HG03342 (cell line): Measurements from ENCODE around the gene NCKAP5.

ENCODE experiments used
- ATAC-seq: cut with Tn5 transposase; IDR thresholded peaks from one replicate; pipeline ENCODE4 v1.9.1; 2021; ENCODE audit warnings: mild to moderate bottlenecking, moderate library complexity; ENCODE audit not compliant: unreplicated experiment

NCKAP5 gene

GRCh38 chr2:133432778-133433177, 135.5 kb downstream of the NCKAP5 start:
- ATAC-seq, result no peak

GRCh38 chr2:133431289-133431688, 137.0 kb downstream of the NCKAP5 start:
- ATAC-seq, result no peak

- no peak for ATAC-seq
Measured at GRCh38 chr2:133426791-133427190, 141.5 kb downstream of the NCKAP5 start.

- ATAC-seq, result no peak
Measured at GRCh38 chr2:133425612-133426011, 142.7 kb downstream of the NCKAP5 start.

GRCh38 chr2:133424876-133425275, 143.4 kb downstream of the NCKAP5 start:
- no peak for ATAC-seq

GRCh38 chr2:133422931-133423351, 145.3 kb downstream of the NCKAP5 start:
- no peak for ATAC-seq

GRCh38 chr2:133421516-133422324, 146.5 kb downstream of the NCKAP5 start:
- peak; percentile 94 for ATAC-seq

GRCh38 chr2:133420788-133421187, 147.5 kb downstream of the NCKAP5 start:
- no peak for ATAC-seq

- no peak for ATAC-seq
Measured at GRCh38 chr2:133418671-133419070, 149.6 kb downstream of the NCKAP5 start.

GRCh38 chr2:133418021-133418420, 150.2 kb downstream of the NCKAP5 start:
- no peak for ATAC-seq

GRCh38 chr2:133417415-133417814, 150.8 kb downstream of the NCKAP5 start:
- no peak for ATAC-seq

GRCh38 chr2:133416736-133417135, 151.5 kb downstream of the NCKAP5 start:
- ATAC-seq, result no peak

- no peak for ATAC-seq
Measured at GRCh38 chr2:133416146-133416545, 152.1 kb downstream of the NCKAP5 start.

- ATAC-seq, result no peak
Measured at GRCh38 chr2:133415210-133415876, 152.9 kb downstream of the NCKAP5 start.

- ATAC-seq, result no peak
Measured at GRCh38 chr2:133414486-133415209, 153.6 kb downstream of the NCKAP5 start.

- ATAC-seq, result no peak
Measured at GRCh38 chr2:133413863-133414262, 154.4 kb downstream of the NCKAP5 start.

GRCh38 chr2:133412694-133413093, 155.6 kb downstream of the NCKAP5 start:
- ATAC-seq, result no peak

GRCh38 chr2:133411857-133412256, 156.4 kb downstream of the NCKAP5 start:
- no peak for ATAC-seq

GRCh38 chr2:133411101-133411500, 157.2 kb downstream of the NCKAP5 start:
- no peak for ATAC-seq

GRCh38 chr2:133409581-133410285, 158.5 kb downstream of the NCKAP5 start:
- ATAC-seq, result no peak

GRCh38 chr2:133408671-133409070, 159.6 kb downstream of the NCKAP5 start:
- ATAC-seq, result no peak
